Stimulated activated CD8-positive, alpha-beta memory T cell treated with anti-CD3 and anti-CD28 coated beads, Interleukin-12 subunit alpha, Interleukin-12 subunit beta, amount 100 ng/mL, for 24 hours (primary cell): Measurements from ENCODE around the gene ONECUT2.

Experiments used
- DNase-seq: peaks from one replicate; pipeline ENCODE4 v3.0.0-alpha.2; 2020; ENCODE audit errors: extremely low read depth

Gene ONECUT2

DNA sequence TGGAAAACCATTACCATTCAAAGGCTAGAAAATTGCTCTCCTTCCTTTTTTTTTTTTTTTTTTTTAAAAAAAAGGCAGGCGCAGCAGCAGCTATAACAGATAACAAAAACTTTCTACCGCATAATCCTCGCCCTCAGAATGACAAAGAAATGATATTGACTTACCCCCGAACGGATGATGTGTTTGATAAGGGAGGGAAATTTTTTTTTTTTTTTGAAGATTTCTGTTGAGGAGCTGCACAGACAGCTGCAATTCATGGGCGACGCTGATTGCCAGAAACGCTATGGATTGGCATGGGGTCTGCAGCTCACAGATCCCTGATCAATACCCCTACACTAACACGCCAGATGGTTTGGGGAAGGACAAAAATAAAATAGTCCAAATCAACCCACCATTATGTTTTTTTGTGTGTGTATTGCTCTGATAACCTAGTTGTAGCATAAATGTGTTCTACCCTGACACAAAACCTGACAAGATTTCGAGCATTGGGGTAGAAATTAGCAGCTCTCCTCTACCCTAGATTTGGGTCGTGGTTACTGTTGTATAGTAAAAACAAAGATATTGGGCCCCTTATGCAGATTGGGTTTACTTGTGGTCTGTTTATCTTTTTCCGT lies 3.6 kb upstream of the ONECUT2 start:
- no peak for DNase-seq

DNA sequence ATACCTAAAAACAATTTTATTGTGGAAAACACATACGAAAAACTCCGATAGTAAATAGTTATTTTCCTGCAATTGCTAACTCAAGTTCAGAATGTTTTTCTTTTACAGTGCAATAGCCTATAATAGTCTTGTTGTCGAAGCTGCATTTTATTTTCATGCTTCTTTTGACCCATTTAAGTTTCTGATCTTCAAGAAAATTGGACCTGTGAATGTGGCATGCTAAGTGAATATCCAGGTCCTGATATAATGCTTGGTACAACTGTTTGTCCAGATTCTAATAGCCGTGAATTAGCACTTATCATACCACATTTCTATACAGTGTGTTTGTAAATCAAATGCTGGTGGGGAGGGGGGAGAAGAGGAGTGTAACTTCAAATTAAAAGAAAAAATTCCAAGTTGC lies 3.0 kb upstream of the ONECUT2 start:
- no peak for DNase-seq

DNA sequence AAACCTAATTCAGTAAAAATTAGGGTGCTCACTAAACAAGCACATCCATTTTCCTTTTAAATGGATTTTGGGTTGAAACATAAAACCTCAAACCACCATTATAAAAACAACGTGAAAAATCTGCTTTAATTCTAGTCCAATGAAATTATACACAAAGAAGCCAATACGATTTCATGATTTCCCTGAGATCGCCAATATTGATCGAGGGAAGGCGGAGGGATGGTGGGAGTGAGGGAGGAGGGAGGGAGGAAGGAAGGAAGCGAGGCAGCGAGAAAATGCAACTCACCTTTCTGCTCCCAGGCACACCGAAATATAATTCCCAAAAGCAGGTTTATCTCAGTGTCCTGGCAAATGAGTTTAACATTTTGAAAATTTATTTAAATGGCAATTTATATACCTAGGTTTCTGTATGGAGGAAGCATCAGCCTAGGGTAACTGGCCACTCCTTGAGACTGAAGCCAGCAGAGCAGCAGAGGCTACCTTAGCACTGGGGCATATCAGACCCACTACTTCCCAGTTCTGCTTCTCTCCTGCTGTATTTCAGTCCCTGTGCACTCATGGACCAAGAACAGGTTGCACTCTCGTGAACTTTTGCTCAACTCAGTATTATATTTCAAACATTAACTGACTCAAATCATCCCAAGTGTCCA lies 2.3 kb upstream of the ONECUT2 start:
- DNase-seq = no peak

DNA sequence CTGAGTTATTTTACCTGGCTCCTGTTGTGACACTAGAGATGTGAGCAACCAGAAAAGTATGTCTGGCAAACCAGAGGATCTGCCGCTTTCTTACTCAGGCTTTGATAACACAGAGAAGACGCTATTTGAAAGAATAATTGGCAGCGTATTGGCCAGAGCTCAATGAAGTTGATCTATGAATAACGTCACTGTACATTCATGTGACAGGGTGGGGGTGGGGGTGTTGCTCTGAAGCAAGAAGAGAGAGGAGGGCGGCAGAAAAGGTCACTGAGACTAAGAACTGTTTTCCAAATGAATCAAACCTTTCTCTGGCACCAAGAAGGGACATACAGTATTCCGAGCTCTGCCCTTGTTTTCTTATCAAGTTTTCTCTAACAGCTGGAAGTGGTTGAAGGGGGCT lies 1.7 kb upstream of the ONECUT2 start:
- DNase-seq = no peak

DNA sequence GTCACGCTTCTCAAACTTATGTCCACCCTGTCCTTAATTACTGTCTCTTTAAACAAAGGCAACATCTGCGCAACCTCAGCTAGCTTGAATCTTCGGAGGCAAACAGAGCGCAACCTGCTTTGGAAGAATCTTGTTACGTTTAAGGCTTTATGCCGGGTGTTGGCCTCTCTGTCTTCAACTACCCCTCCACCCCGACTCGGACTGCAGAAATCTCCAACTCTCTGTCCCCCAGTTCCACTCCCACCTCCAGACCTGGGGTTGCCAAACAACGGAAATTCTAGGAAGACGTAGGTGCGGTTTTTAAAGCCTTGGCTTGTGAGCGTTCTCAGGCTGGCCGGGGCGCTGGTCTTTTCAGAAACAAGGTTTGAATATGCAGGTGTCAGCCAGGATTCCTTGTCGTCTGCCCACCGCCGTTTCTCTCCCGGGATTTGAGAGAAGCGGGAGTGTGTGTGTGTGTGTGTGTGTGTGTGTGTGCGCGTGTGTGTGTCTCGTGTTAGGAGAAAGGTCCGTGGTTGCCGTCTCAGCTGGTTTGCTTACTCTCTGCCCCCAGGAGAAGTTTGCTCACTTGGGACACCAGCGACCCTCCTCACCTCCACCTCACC lies 1.1 kb upstream of the ONECUT2 start:
- no peak for DNase-seq

DNA sequence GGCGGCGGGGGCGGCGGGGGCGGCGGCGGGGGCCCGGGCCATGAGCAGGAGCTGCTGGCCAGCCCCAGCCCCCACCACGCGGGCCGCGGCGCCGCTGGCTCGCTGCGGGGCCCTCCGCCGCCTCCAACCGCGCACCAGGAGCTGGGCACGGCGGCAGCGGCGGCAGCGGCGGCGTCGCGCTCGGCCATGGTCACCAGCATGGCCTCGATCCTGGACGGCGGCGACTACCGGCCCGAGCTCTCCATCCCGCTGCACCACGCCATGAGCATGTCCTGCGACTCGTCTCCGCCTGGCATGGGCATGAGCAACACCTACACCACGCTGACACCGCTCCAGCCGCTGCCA lies 644 bp downstream of the ONECUT2 start:
- no peak for DNase-seq

DNA sequence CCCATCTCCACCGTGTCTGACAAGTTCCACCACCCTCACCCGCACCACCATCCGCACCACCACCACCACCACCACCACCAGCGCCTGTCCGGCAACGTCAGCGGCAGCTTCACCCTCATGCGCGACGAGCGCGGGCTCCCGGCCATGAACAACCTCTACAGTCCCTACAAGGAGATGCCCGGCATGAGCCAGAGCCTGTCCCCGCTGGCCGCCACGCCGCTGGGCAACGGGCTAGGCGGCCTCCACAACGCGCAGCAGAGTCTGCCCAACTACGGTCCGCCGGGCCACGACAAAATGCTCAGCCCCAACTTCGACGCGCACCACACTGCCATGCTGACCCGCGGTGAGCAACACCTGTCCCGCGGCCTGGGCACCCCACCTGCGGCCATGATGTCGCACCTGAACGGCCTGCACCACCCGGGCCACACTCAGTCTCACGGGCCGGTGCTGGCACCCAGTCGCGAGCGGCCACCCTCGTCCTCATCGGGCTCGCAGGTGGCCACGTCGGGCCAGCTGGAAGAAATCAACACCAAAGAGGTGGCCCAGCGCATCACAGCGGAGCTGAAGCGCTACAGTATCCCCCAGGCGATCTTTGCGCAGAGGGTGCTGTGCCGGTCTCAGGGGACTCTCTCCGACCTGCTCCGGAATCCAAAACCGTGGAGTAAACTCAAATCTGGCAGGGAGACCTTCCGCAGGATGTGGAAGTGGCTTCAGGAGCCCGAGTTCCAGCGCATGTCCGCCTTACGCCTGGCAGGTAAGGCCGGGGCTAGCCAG lies 1.2 kb downstream of the ONECUT2 start:
- no peak for DNase-seq

DNA sequence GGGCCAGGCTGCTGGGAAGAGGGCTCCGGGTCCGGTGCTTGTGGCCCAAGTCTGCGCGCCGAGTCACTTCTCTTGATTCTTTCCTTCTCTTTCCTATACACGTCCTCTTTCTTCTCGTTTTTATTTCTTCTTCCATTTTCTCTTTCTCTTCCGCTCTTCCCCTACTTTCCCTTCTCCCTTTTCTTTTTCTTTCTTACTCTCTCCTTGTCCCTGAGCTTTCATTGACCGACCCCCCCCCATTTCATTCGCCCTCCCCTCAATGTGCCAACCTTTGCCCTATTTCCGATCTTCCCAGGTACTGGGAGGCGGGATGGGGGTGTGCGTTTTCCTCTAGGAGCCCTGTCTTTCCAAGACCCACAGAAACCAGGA lies 1.8 kb downstream of the ONECUT2 start:
- DNase-seq = no peak

DNA sequence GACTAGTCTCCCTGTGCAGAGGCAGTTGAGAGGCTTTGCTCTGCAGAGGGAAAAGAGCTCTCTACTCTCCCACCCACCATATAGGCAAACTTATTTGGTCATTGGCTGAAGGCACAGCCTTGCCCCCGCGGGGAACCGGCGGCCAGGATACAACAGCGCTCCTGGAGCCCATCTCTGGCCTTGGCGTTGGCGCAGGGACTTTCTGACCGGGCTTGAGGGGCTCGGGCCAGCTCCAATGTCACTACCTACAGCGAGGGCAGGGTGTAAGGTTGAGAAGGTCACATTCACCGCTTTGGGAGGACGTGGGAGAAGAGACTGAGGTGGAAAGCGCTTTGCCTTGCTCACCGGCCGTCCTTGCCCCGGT lies 2.2 kb downstream of the ONECUT2 start:
- DNase-seq = no peak

DNA sequence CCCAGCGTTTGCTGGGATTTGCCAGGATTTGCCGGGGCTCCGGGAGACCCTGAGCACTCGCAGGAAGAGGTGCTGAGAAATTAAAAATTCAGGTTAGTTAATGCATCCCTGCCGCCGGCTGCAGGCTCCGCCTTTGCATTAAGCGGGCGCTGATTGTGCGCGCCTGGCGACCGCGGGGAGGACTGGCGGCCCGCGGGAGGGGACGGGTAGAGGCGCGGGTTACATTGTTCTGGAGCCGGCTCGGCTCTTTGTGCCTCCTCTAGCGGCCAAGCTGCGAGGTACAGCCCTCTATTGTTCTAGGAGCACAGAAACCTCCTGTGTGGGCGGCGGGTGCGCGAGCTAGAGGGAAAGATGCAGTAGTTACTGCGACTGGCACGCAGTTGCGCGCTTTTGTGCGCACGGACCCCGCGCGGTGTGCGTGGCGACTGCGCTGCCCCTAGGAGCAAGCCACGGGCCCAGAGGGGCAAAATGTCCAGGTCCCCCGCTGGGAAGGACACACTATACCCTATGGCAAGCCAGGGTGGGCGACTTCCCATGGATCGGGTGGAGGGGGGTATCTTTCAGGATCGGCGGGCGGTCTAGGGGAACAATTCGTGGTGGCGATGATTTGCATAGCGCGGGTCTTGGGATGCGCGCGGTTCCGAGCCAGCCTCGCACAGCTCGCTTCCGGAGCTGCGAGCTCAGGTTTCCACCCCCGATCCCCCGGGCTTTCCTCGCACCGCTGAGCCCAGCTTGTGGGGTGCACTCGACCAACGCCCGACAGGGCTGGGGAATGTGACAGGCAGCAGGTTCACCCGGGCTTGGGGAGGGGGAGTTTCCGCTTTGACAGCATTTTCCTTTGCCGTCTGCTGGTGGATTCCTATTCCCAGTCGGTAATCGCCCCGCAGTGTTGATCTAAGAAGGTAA lies 2.8 kb downstream of the ONECUT2 start:
- DNase-seq = peak; percentile 38

DNA sequence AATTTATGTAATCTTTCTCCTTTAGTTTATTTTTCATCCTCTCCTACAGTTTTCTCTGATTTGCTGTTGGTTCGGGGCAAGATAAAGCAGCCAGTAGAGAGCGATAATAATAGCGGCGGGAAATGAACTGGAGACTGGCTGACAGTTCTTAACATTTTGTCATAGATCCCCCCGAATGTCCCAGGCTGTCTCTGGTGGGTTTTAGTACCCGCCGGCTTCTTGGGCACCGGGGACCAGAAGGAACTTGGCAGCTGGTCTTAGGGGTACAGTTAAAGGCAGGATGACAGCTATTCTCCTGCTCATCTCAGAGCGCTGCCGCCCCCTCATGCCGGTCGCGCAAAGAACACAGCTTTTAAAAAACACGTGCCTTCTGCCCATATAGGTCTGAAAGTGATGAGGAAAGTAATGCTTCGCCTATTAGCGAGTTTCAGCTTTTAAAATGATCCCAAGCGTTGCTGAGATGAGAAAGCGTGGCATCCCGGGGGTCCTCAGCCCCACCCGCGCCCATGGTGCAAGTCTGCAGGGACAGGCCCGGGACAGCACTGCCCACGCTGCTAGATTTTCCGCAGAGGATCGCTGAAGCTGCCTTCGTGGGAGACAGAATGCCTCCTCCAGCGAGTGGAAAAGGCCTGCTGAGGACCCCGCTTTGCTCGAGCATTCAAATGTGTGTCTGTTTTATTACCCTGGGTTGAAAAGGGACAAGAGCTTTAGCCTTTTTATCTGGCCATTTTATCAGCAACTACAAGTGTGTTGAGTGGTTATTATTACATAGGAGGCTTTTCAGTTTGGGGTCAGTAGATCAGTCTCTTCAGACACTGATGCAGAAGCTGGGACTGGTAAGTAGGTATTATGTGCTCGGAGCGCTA lies 3.8 kb downstream of the ONECUT2 start:
- no peak for DNase-seq

DNA sequence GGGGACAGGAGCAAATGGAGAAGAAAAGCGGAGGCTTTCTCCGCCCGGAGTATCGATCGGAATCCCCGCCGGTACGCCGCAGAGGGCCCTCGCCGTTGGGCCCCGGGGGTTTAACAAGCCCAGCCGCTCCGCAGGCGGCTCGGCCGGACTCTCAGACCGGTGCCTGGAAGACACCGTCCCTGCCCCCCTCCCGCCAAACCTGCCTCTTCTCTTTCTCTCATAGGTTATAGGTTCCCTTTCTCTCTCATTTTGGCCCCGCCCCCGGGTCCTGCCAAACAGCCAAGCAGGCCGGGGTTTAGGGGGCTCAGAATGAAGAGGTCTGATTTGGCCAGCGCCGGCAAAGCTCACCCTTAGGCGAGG lies 4.4 kb downstream of the ONECUT2 start:
- DNase-seq = no peak

DNA sequence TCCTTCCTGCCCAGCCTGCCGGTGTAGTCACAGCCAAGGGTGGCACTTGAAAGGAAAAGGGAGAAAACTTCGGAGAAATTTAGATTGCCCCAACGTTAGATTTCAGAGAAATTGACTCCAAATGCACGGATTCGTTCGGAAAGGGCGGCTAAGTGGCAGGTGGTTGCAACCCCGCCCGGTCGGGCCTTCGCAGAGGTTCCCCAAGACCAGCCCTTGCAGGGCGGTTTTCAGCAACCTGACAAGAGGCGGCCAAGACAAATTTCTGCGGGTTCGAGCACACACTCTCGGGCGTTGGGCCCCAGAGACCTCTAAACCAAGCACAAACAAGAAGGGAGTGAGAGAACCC lies 4.8 kb downstream of the ONECUT2 start:
- DNase-seq = no peak

DNA sequence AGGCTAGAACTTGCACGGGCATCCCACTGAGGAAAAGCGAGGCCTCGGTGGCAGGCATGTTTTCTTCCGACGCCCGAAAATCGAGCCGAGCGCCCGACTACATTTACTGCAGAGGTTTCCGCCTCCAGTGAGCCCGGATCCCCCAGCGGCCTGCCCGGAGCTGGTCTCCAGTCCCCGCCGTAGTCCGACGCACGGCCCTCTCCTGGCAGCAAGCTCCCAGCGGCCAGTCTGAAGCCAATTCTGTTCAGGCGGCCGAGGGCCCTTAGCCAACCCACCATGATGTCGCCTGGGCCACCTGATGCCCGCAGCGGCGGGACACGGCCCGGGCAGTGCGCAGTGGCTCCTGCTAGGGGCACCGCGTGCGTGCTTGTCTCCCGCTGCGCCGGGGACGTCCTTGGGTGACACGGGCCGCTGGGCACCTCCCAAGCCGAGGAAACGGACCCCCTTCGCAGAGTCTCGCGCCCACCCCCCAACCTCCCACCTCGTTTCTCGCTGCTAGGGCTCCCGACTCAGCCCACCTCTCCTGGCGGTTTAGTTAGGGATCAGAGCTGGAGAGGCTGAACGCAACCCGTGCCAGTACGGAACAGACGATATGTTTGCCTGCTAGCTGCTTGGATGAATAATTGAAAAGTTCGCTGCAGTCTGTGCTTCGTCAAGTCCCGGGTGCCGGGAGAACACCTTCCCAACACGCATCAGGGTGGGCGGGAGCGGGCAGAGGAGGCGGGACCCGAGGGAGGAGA lies 5.3 kb downstream of the ONECUT2 start:
- DNase-seq = no peak

DNA sequence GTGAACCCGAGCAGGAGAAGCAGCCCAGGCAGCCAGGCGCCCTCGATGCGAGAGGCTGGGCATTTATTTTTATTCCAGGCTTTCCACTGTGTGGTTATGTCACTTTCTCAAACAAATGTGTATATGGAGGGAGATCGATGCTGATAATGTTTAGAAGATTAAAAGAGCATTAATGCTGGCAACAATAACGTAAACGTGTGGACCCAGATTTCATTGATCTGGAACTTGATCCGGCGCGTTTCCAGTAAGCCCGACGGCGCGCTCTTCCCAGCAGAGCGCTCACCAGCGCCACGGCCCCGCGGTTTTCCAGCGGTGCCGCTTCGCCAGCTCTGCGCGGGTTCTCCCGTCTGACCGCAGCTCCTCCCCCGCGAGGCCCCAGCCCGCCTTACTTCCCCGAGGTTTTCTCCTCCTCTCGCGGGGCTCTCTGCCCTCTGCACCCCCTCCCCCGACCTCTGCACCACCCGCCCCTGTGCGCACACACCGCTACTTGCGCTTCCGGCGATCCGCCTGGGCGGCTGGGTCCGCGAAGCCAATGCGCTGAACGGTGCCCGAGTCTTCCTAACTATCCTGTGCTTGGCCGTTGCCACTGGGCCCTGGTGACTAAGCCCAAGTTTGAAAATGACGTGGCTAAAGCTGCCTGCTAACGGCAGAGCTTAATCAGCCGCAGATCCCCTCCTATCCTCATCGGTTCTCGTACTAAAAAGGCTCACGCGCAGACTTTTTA lies 6.1 kb downstream of the ONECUT2 start:
- no peak for DNase-seq

DNA sequence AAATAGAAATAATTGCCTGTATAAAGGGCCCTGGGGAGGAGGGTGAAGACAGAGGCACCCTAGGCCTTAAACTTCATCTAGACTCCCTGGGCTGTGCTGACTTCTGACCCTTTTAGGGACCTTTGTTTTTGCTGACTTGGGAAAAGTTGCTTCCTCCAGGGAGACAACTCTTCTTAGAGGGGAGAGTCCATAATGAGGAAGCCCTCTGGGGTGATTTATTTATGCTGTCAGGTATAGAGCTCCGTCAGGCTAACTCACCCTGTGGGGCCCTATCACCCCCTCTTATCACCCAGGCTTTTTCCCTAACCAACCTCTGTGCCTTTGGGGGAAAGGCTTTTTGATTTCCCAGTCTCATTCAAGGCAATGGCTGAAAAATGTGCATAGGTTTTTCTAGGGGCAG lies 8.1 kb downstream of the ONECUT2 start:
- no peak for DNase-seq

DNA sequence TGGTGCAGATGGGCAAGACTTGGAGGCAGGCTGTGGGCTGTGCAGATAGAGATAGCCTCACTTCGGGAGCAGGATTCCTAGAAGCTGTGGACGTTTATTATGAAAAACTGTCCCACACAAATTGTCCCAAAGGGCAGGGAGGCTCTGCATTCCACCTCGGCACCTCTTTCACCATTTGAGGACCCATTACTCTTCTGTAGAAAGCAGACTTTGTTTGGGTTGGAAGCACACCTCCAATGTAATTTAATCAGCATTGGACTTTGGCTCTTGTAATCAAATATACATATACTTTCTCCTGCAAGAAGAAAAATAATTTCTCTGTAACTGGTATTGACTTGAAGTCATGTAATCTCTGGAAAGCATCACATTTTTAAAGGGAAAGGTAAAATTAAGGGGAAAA lies 8.5 kb downstream of the ONECUT2 start:
- DNase-seq = no peak

DNA sequence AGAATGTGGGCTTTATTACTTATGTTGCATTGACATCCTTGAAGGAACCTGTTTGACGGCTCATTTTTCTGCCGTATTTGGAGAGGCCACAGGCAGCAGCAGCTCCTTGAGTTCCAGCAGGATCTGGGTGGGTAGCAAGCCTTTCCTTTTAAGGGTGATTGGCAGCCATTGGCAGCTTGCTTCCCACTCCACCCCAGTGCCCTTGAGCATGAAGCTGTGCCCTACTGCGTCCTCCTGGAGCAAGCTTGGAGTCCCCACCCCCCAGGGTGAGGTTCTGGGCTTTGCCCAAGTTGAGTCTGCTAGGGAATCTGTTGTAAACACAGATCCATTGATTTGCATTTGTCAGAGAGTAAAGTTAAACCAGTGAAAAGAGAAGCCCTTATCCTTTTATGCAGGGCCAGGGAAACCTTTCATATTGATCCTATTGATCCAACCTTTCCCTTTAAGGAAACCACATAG lies 9.2 kb downstream of the ONECUT2 start:
- DNase-seq = no peak

DNA sequence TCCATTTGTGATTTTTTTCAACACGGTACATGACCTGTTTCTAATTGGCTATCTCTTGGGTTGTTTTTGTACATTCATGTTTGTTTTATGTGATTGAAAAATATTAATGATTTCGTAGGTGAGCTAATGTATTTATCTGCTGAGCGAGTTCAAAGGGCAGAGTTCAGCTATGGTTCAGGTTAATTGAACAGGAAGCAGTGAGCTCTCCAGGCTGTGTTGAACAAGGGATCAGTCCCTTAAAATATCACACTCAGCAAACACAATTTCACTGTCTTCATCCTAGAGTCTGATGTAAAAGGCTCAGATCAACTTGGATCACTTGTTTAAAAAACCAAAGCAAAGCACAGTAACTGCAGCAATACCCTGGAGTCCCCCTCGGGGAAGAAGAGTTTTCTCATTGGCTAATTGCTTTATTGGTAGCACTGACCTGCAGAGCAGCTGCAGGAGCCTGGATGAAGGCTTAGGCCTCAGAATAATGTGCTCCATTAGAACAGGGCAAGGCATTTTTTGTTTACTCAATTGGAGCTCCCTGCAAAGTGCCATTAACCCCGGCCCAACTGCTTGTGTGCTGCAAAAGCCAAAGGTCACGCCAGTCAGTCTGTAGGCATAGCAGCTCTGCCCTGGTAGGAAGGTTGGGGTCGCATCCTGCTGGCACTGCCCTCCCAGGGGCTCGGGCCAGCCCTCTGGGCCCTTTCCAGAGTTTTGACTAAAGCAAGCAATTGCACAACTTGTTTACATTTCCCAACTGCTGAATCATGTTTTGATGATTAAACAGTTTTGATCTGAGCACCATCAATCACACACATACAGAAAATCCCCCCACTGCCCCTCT lies 10.5 kb downstream of the ONECUT2 start:
- DNase-seq = no peak
